Cardiac fibroblast (primary cell): Measurements from ENCODE around the gene BCL2.

Experiments
- DNase-seq, 2 donors: peaks; one replicate each; pipeline versions ENCODE4 v3.0.0 to v3.0.0-alpha.2; 2010; ENCODE audit warnings: low read depth in 2 of 2
- H3K4me3 ChIP-seq, 2 donors: replicated peaks in 1 of 2; 1 replicate in 1 of 2; 2 replicates in 1 of 2; pipeline ENCODE4 v1.5.1; 2011; ENCODE audit warnings: low read depth in 2 of 2, low read length in 2 of 2, mild to moderate bottlenecking in 2 of 2, moderate library complexity in 1 of 2
- TF ChIP-seq, protein P1 (sequence below): IDR thresholded peaks from one replicate; pipeline ENCODE4 v1.5.1; 2011; ENCODE audit warnings: low read depth, mild to moderate bottlenecking, low read length, inconsistent platforms

Gene BCL2

DNA sequence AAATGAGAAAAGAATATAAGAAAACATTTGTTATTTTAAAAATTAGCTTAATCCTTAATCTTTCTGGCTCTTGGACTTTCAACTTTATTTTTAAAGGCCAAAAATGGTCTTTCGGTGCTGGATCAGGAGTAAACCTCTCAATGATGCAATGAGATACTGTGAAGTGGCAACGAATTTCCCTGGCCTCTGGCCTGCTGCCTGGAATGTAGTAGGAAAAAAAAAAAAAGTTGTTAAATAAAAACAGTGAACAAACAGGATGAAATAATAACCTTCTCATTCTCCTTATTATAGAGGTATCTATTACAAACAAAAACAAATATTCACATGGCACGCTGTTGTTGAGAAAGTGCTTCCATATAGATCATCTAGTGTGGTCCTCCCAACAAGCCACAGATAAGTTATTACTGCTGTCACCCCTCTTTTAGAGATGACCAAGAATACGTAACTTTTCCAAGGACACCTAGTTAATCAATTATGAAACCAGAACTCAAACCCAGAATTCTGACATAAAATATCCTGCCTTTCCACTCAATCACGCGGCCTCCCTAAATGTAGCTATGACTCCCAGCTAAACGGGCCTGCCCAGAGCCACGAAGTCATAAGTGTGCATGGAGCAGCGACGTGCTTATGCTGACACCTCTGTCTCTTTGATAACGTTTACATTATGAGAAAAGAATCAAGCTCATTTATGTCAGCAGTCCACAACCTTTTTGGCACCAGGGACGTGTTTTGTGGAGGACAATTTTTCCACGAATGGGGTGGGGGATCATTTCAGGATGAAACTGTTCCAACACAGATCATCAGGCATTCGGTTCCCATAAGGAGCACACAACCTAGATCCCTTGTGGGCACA, 170.9 kb downstream of the BCL2 start:
- DNase-seq = peak; percentile 55 to 85
- TF ChIP-seq, protein P1, sequence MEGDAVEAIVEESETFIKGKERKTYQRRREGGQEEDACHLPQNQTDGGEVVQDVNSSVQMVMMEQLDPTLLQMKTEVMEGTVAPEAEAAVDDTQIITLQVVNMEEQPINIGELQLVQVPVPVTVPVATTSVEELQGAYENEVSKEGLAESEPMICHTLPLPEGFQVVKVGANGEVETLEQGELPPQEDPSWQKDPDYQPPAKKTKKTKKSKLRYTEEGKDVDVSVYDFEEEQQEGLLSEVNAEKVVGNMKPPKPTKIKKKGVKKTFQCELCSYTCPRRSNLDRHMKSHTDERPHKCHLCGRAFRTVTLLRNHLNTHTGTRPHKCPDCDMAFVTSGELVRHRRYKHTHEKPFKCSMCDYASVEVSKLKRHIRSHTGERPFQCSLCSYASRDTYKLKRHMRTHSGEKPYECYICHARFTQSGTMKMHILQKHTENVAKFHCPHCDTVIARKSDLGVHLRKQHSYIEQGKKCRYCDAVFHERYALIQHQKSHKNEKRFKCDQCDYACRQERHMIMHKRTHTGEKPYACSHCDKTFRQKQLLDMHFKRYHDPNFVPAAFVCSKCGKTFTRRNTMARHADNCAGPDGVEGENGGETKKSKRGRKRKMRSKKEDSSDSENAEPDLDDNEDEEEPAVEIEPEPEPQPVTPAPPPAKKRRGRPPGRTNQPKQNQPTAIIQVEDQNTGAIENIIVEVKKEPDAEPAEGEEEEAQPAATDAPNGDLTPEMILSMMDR = no peak
- H3K4me3 ChIP-seq = no peak overlapping the region

DNA sequence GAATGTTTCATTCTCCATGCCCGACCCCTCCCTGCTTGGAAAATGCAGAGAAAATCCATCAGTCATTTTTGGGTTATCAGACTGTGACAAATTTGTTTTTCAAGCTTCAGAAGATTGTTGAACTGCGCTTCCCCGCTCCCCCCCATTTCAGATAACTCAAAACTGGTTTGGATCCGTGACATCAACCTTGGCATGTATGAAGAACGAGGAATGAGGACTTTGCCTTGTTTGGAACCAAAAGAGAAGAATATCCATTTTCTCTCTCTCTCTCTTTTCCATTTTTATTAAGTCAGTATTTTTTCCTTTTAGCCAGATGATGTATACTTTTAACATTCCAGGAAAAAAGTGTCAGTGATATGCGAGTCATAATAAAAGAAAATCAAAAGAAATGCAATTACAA, 171.6 kb downstream of the BCL2 start:
- TF ChIP-seq, protein P1 = no peak
- H3K4me3 ChIP-seq = no peak overlapping the region
- no peak for DNase-seq

GRCh38 chr18:63146828-63147409, 172.7 kb downstream of the BCL2 start:
- TF ChIP-seq, protein P1 = no peak
- DNase-seq = no peak
- H3K4me3 ChIP-seq = no peak overlapping the region

DNA sequence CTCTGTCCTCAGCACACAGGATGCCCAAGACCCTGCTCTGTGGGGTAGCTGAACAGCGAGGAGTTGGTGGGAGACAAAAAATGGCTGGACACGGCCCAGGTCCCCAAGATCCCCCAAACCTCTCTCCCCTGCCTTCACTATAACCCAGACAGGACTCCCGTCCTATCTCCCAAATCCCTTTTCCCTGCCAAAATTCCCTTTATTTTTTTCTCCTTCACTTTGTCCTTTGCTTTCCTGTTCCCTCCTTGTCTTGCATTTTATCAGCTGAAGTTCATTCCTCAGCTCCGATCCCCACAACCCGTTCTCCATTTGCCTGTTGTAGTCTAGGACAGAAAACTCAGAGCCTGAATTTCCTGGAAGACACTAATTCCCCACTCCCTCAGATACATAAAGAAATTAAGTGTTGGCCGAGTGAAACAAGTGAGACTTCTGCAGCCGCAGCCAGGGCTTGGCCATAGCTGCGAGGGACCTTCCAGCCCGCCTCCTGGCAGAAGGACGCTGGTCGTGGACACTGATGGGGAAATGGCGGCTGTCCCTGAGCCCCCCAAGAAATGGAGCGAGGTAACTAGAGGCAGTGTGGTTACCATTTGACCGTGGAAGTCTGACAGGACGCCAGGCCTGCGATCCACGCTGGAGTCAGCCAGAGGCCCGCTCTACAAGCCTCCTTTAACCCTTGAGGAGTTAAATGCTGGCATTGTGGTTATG, 173.6 kb downstream of the BCL2 start:
- H3K4me3 ChIP-seq = no peak overlapping the region
- DNase-seq = no peak
- TF ChIP-seq, protein P1 = no peak

DNA sequence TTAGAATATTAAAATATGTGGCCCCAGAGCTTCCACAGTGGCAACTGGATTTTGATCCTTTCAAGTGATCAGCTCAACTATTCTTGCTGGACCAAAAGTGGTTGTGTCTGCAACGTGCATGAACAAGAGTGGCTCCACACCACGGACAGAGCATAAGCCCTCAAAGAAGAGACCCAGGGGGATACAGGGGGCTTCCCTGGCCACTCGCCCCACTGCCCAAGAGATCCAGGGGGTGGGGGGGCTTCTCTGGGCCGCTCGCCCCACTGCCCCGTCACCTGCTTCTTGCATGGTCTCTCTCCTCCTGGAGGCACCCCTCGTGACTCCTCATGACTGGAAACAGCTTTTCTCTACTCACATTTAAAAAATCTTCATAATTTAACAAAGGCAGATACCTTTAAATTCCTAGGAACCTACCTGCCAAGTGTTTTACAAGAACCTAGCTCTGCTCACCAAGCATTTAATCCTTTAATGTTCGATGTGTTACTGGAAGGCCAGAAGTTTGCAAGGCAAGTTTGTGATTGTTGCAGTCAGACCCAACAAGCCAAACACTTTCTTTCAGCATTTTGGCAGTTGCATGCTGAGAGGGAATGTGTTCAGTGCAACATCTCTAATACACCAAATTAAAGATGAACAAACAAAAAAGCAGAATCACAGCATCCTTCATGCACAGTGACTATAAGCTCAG, 174.3 kb downstream of the BCL2 start:
- no peak for DNase-seq
- no peak overlapping the region for H3K4me3 ChIP-seq
- TF ChIP-seq, protein P1 = no peak

DNA sequence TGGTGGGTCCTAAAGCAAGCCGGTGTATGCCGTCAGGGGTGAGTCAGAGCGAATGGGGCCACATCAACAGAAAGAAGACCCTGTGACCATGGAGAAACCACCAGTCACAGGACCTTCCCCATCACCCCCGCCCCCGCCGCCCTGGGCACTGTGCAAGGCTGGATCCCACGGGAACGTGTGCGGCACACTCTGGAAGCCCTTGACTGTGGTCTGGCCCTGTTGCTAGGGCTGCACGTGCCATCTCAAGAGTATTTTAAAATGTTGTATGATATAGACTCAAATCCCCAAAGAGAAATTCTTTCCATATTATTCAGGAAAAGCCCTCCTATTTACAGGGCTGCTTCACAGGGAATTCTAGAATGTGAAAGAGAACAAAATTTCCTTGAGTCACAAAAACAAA, 174.8 kb downstream of the BCL2 start:
- TF ChIP-seq, protein P1 = no peak
- DNase-seq = peak in 1 of 2 donors; percentile 32
- H3K4me3 ChIP-seq = no peak overlapping the region
